Erythroblast (primary cell): Measurements from ENCODE around the gene WNT7A.

ENCODE experiments used
- GATA1 ChIP-seq: IDR thresholded peaks from 2 replicates; pipeline ENCODE4 v1.6.1; 2011; ENCODE audit warnings: low read depth, mild to moderate bottlenecking, control low read depth, low read length, moderate library complexity
- POLR2A ChIP-seq: IDR thresholded peaks from 2 replicates; pipeline ENCODE4 v1.6.1; 2011; ENCODE audit warnings: mild to moderate bottlenecking, low read length

DNA sequence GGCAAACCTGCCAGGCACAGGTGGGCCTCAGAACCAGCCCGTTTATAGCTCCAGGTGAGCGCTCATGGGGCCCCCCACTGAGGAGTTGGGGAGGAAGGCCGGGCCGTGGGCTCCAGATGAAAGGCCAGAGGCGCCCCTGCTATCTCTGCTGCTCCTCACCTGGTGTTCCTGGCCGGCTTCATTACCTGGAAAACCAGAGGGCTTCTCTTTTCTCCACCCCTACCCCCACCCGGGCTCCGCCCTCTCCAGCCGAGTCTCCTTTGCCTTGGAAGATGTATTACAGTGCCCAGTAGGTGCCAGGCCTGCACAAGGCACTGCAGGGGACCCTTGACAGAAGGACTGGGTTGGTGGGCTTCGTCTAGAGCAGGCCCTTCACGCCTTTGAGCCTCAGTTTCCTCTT lies 111.4 kb downstream of the WNT7A start:
- TF ChIP-seq POLR2A = no peak
- no peak for TF ChIP-seq GATA1
